HEK293 (cell line): ENCODE results near the gene ARHGEF7.

Source experiments
- ZNF138 ChIP-seq: fragments of 450-650 bp; formaldehyde crosslinking; IDR thresholded peaks from 2 replicates; pipeline ENCODE4 v1.5.1; 2016; ENCODE audit warnings: missing biosample characterization, missing genetic modification characterization, borderline replicate concordance
- TF ChIP-seq, protein P1 (sequence below): fragments of 450-650 bp; formaldehyde crosslinking; IDR thresholded peaks from 2 replicates; pipeline ENCODE4 v1.5.1; 2016; ENCODE audit warnings: missing biosample characterization, missing genetic modification characterization

GRCh38 chr13:111341886-111342285 is 226.8 kb downstream of the ARHGEF7 start:
- TF ChIP-seq, protein P1, sequence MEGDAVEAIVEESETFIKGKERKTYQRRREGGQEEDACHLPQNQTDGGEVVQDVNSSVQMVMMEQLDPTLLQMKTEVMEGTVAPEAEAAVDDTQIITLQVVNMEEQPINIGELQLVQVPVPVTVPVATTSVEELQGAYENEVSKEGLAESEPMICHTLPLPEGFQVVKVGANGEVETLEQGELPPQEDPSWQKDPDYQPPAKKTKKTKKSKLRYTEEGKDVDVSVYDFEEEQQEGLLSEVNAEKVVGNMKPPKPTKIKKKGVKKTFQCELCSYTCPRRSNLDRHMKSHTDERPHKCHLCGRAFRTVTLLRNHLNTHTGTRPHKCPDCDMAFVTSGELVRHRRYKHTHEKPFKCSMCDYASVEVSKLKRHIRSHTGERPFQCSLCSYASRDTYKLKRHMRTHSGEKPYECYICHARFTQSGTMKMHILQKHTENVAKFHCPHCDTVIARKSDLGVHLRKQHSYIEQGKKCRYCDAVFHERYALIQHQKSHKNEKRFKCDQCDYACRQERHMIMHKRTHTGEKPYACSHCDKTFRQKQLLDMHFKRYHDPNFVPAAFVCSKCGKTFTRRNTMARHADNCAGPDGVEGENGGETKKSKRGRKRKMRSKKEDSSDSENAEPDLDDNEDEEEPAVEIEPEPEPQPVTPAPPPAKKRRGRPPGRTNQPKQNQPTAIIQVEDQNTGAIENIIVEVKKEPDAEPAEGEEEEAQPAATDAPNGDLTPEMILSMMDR (tag by site-specific recombination), result no peak
- no peak for TF ChIP-seq ZNF138 (tag by site-specific recombination)
